SK-N-SH (cell line): ENCODE results near the gene TOX2. TPM values are rescaled to one million over a fixed set of nuclear protein-coding genes. Genes with fewer than 3 reads are reported as not detected.

ENCODE experiments used
- CTCF ChIA-PET: fragments of 300-600, 350-600 bp; formaldehyde crosslinking; extraction: SDS; loops from one replicate; lab custom pipeline; 2021; lab: Yijun Ruan, JAX
- POLR2A ChIA-PET: fragments of 350-600 bp; sonication (Branson Sonifier 250); formaldehyde crosslinking; extraction: SDS; loops from one replicate; lab custom pipeline; 2020; ENCODE audit warnings: antibody characterized with exemption, inconsistent platforms; lab: Yijun Ruan, JAX
- DNase-seq: peaks from one replicate; pipeline ENCODE4 v3.0.0; 2012
- H2AFZ ChIP-seq: fragments of 200-600 bp; sonication (generic); 2 replicates; pipeline ENCODE4 v1.8.1; 2016; ENCODE audit warnings: antibody characterized with exemption, mild to moderate bottlenecking, low read depth
- H3F3A ChIP-seq: fragments of 200-600 bp; sonication (generic); replicated peaks from 2 replicates; pipeline ENCODE3; 2016; ENCODE audit warnings: antibody characterized with exemption, mild to moderate bottlenecking; ENCODE audit not compliant: insufficient read depth
- H3K27ac ChIP-seq, 2 experiments: fragments of 200-500 bp in 1 of 2; fragments of 200-600 bp in 1 of 2; sonication (Bioruptor generic) in 1 of 2; sonication (generic), shearing (Covaris generic) in 1 of 2; 2 replicates each; pipeline versions ENCODE4 v1.5.1 to v1.6.1; 2014 to 2016; ENCODE audit warnings: low read depth in 2 of 2, inconsistent platforms in 1 of 2, low read length in 1 of 2, mild to moderate bottlenecking in 1 of 2, mixed read lengths in 1 of 2
- H3K27me3 ChIP-seq: fragments of 200-600 bp; sonication (generic), shearing (Covaris generic); 2 replicates; pipeline ENCODE4 v1.6.1; 2016; ENCODE audit warnings: mixed run types; ENCODE audit not compliant: insufficient read depth
- H3K36me3 ChIP-seq, 2 experiments: fragments of 200-500 bp in 1 of 2; fragments of 200-600 bp in 1 of 2; sonication (Bioruptor generic) in 1 of 2; sonication (generic) in 1 of 2; replicated peaks in 1 of 2; 2 replicates each; pipeline versions ENCODE3 to v1.5.1; 2014 to 2016; ENCODE audit warnings: low read length in 1 of 2, mild to moderate bottlenecking in 1 of 2; ENCODE audit not compliant: insufficient read depth in 2 of 2, control insufficient read depth in 1 of 2
- H3K4me1 ChIP-seq, 2 experiments: fragments of 200-500 bp in 1 of 2; fragments of 200-600 bp in 1 of 2; sonication (Bioruptor generic) in 1 of 2; sonication (generic), shearing (Covaris generic) in 1 of 2; 2 replicates each; pipeline versions ENCODE4 v1.5.1 to v1.6.1; 2014 to 2016; ENCODE audit warnings: low read depth in 1 of 2, low read length in 1 of 2, mixed run types in 1 of 2; ENCODE audit not compliant: insufficient read depth in 2 of 2, control insufficient read depth in 1 of 2
- H3K4me2 ChIP-seq: fragments of 200-600 bp; sonication (generic), shearing (Covaris generic); 2 replicates; pipeline ENCODE4 v1.6.1; 2017; ENCODE audit warnings: mixed run types
- H3K4me3 ChIP-seq, 2 experiments: fragments of 200-500 bp in 1 of 2; fragments of 200-600 bp in 1 of 2; sonication (Bioruptor generic) in 1 of 2; sonication (generic), shearing (Covaris generic) in 1 of 2; 2 replicates each; pipeline versions ENCODE4 v1.5.1 to v1.8.1; 2014 to 2016; ENCODE audit warnings: low read depth in 2 of 2, inconsistent platforms in 1 of 2, low read length in 1 of 2, mild to moderate bottlenecking in 1 of 2, mixed read lengths in 1 of 2, moderate library complexity in 1 of 2
- H3K79me2 ChIP-seq: fragments of 200-600 bp; sonication (generic); 2 replicates; pipeline ENCODE4 v1.8.1; 2017; ENCODE audit warnings: mild to moderate bottlenecking; ENCODE audit not compliant: insufficient read depth
- H3K9ac ChIP-seq: fragments of 200-600 bp; sonication (generic); 2 replicates; pipeline ENCODE4 v1.6.1; 2017; ENCODE audit warnings: mixed run types
- H3K9me2 ChIP-seq: fragments of 200-600 bp; sonication (generic); 2 replicates; pipeline ENCODE4 v1.6.1; 2017; ENCODE audit warnings: mixed run types
- H3K9me3 ChIP-seq: fragments of 200-600 bp; sonication (generic); 2 replicates; pipeline ENCODE4 v1.6.1; 2017; ENCODE audit warnings: mixed run types, mild to moderate bottlenecking, moderate library complexity
- H4K20me1 ChIP-seq: fragments of 200-600 bp; sonication (generic); 2 replicates; pipeline ENCODE4 v1.6.1; 2017; ENCODE audit warnings: mild to moderate bottlenecking, mixed run types; ENCODE audit not compliant: insufficient read depth
- CHD2 ChIP-seq: fragments of 150-350 bp; IDR thresholded peaks from 2 replicates; pipeline ENCODE4 v1.6.1; 2018; ENCODE audit warnings: low read length; ENCODE audit not compliant: partially characterized antibody
- EP300 ChIP-seq, 2 experiments: IDR thresholded peaks; 2 replicates each; pipeline versions ENCODE4 v1.4.0 to v1.6.1; 2012; ENCODE audit warnings: borderline replicate concordance in 1 of 2, low read depth in 1 of 2, low read length in 1 of 2
- FOSL2 ChIP-seq: IDR thresholded peaks from 2 replicates; pipeline ENCODE4 v1.4.0; 2012; ENCODE audit warnings: low read depth, mild to moderate bottlenecking, moderate library complexity, borderline replicate concordance
- GATA2 ChIP-seq: sonication (generic); formaldehyde crosslinking; IDR thresholded peaks from 2 replicates; pipeline ENCODE4 v1.5.0; 2020; ENCODE audit warnings: mild to moderate bottlenecking, missing genetic modification reagents
- JUND ChIP-seq: IDR thresholded peaks from 2 replicates; pipeline ENCODE4 v1.4.0; 2012
- MEF2A ChIP-seq: IDR thresholded peaks from 2 replicates; pipeline ENCODE4 v1.4.0; 2012; ENCODE audit warnings: low read depth, borderline replicate concordance
- NFIC ChIP-seq: IDR thresholded peaks from 2 replicates; pipeline ENCODE4 v1.4.0; 2012; ENCODE audit warnings: borderline replicate concordance
- RXRA ChIP-seq: IDR thresholded peaks from 2 replicates; pipeline ENCODE4 v1.4.0; 2012; ENCODE audit warnings: low read depth, mild to moderate bottlenecking, borderline replicate concordance
- TCF12 ChIP-seq: IDR thresholded peaks from 2 replicates; pipeline ENCODE4 v1.4.0; 2012
- TEAD4 ChIP-seq: IDR thresholded peaks from 2 replicates; pipeline ENCODE4 v1.4.0; 2012; ENCODE audit warnings: mild to moderate bottlenecking, borderline replicate concordance; ENCODE audit not compliant: insufficient read depth
- WGBS: methylation state at CpG from one replicate; pipeline ENCODE4 v1.1.6; 2017; ENCODE audit warnings: low lambda C conversion rate; 5-methylcytosine and 5-hydroxymethylcytosine counted together
- polyA plus RNA-seq, 3 experiments: library from polyadenylated mRNA; depleted of rRNA; stranded (reverse); fragments of >200 nt; gene quantifications; 2 replicates each; pipeline ENCODE4 v1.2.3, GENCODE V29; 2012
- TF ChIP-seq, protein P1 (sequence below): IDR thresholded peaks from 2 replicates; pipeline ENCODE4 v1.4.0; 2012; ENCODE audit warnings: low read depth
- TF ChIP-seq, protein P2 (sequence below): fragments of 150-350 bp; IDR thresholded peaks from 2 replicates; pipeline ENCODE4 v1.6.1; 2016; ENCODE audit warnings: mild to moderate bottlenecking, low read depth, low read length
- TF ChIP-seq, protein P3 (sequence below): fragments of 150-350 bp; IDR thresholded peaks from 2 replicates; pipeline ENCODE4 v1.6.1; 2017; ENCODE audit warnings: antibody characterized with exemption, low read length, low read depth, borderline replicate concordance
- TF ChIP-seq, protein P4 (sequence below): IDR thresholded peaks from 2 replicates; pipeline ENCODE4 v1.4.0; 2012; ENCODE audit warnings: low read depth, borderline replicate concordance
- TF ChIP-seq, protein P5 (sequence below): fragments of 200-600 bp; sonication (generic); IDR thresholded peaks from 2 replicates; pipeline ENCODE4 v1.6.1; 2017; ENCODE audit warnings: antibody characterized with exemption, mild to moderate bottlenecking, moderate library complexity
- TF ChIP-seq, protein P6 (sequence below): IDR thresholded peaks from 2 replicates; pipeline ENCODE4; 2012

The TOX2 gene
- polyA plus RNA-seq, 1 of the 3 experiments (the other 2 are of a cell fraction), result 15.4 TPM

DNA sequence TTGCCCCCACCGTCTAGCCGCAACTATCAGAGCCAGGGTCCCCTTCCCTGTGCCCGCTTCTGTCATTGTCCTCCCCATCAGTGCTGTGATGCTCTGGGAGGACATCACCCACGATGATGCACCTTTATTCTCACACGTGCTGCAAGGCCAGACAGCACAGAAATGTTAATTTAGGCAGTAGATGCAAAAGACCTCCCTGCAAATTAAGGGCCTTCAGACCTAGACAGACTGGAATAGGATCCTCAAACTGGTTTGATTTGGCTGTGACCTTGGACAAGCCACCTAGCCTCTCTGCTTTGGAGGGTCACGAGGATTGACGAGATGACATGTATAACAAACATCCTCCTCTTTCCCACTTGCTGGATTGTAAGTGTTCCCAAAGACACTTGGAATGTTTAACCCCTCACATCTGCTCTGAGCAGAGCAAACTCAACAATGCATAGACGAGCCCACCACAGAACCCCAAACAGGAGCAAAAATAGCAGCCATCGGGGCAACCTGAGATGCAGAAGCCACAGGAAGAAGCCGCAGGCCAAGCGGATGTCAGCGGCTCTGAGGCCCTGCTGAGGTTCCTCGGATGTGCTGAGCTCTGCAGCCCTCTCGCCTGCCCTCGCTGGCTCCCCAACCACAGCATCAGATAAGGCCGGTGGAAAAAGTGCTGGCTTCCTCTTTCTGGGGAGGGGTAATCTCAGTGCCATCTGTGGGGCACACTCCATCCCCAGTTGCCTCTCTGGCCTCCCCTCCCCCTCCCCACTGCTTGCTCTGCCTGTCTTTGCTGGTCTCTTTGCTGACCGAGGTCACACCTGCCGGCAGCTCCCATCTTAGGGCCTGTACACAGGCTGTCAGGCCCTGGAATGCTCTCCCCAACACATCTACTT lies 35.3 kb downstream of the TOX2 start:
- H3K36me3 ChIP-seq, result no peaks in the 10 kb centered on the region
- H2AFZ ChIP-seq, result no peak overlapping the region
- peak; percentile 70 for DNase-seq
- ChIA-PET POLR2A (no interaction called here), CTCF (interaction anchor here (1.0 kb wide), 1 partner anchor 131 kb away, joined by 3 read pairs; no protein-coding TSS in a partner anchor)
- no peak overlapping the region for H3K9ac ChIP-seq
- no peak overlapping the region for H3K4me3 ChIP-seq
- no peaks in the 10 kb centered on the region for H4K20me1 ChIP-seq
- no peaks in the 10 kb centered on the region for H3K79me2 ChIP-seq
- 71% methylated on average over 14 of the region's 18 CpGs for WGBS
- no peaks in the 10 kb centered on the region for H3K27me3 ChIP-seq
- H3K4me1 ChIP-seq, result peaks cover 34 to 44% of the 10 kb centered on the region in 2 experiments
- H3K4me2 ChIP-seq, result peak overlapping the region; percentile 46; the same call in 1 of the 2 replicates
- TF ChIP-seq GATA2 (CRISPR knock-in tag), result peak; percentile 75
- TF ChIP-seq, protein P1, sequence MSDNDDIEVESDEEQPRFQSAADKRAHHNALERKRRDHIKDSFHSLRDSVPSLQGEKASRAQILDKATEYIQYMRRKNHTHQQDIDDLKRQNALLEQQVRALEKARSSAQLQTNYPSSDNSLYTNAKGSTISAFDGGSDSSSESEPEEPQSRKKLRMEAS, result 0 out of 2 replicates have a peak, but pooled peaks have one; percentile 23
- no peak for TF ChIP-seq JUND
- 0 out of 2 replicates have a peak, but pooled peaks have one; percentile 30 for TF ChIP-seq TEAD4
- TF ChIP-seq, protein P2, sequence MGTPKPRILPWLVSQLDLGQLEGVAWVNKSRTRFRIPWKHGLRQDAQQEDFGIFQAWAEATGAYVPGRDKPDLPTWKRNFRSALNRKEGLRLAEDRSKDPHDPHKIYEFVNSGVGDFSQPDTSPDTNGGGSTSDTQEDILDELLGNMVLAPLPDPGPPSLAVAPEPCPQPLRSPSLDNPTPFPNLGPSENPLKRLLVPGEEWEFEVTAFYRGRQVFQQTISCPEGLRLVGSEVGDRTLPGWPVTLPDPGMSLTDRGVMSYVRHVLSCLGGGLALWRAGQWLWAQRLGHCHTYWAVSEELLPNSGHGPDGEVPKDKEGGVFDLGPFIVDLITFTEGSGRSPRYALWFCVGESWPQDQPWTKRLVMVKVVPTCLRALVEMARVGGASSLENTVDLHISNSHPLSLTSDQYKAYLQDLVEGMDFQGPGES, result no peak
- TF ChIP-seq RXRA, result peak; percentile 71; the same call in 1 of the 2 replicates
- peak; percentile 43 for TF ChIP-seq CHD2
- peak; percentile 73 for TF ChIP-seq TCF12
- TF ChIP-seq EP300 (IDR thresholded peaks at IDR 0.05; ENCODE audit: borderline replicate concordance in 1 of 2, low read depth in 1 of 2, low read length in 1 of 2), result peak in 1 of 2 experiments; percentile 56; a peak in 1 of 4 replicates
- peak; percentile 43; the same call in 1 of the 2 replicates for TF ChIP-seq NFIC
- H3K27ac ChIP-seq, result peak overlapping the region; percentile 17 to 53; a peak in 2 of 4 replicates
- H3F3A ChIP-seq, result peaks cover 9% of the 10 kb centered on the region
- H3K9me2 ChIP-seq, result no peaks in the 10 kb centered on the region
- no peaks in the 10 kb centered on the region for H3K9me3 ChIP-seq

DNA sequence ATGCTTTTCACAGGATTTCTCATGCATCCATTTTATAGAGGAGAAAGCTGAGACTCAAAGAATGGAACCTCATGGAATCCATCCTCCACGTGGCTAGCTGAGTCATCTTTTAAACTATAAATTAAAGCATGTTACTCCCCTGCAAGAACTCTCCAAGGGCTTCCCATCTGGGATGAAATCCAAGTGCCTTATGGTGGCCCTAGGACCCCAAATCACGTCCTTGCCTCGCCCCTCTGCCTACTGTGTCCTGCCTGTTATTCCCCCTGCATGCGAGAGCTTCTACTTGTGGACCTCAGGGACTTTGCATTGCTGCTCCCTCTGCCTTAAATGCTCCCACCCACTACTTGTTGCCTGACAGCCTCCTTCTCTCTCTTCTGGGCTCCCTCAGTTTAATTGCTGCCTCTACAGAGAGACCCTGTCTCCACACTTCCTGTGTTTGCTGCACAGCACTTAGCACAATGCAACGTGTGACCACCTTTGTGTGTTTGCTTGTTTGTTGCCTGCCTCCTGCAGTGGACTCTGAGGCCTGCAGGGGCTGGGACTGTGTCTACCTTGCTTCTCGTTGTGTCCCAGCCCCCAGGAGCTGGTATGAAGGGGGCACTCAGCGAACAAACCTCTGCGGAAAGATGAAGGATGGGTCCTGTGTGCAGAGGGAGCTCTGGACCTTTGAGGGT lies 39.4 kb downstream of the TOX2 start:
- H2AFZ ChIP-seq, result no peak overlapping the region
- peak overlapping the region in 1 of 2 experiments; percentile 94; a peak in 1 of 4 replicates for H3K27ac ChIP-seq
- no peaks in the 10 kb centered on the region for H4K20me1 ChIP-seq
- 67% methylated on average over 6 of the region's 8 CpGs for WGBS
- H3K36me3 ChIP-seq, result no peaks in the 10 kb centered on the region
- no peaks in the 10 kb centered on the region for H3K27me3 ChIP-seq
- no peak overlapping the region for H3K4me3 ChIP-seq
- no peak overlapping the region for H3K9ac ChIP-seq
- H3K9me2 ChIP-seq, result no peaks in the 10 kb centered on the region
- no peaks in the 10 kb centered on the region for H3K9me3 ChIP-seq
- peaks cover 46 to 49% of the 10 kb centered on the region in 2 experiments for H3K4me1 ChIP-seq
- ChIA-PET CTCF (interaction anchor here (1.3 kb wide), 1 partner anchor 14 kb away, joined by 3 read pairs; no protein-coding TSS in a partner anchor), POLR2A (no interaction called here)
- no peak for DNase-seq
- no peaks in the 10 kb centered on the region for H3K79me2 ChIP-seq
- H3F3A ChIP-seq, result peaks cover 27% of the 10 kb centered on the region
- 0 out of 2 replicates have a peak overlapping the region, but pooled peaks have one; percentile 75 for H3K4me2 ChIP-seq
- TF ChIP-seq, protein P3, sequence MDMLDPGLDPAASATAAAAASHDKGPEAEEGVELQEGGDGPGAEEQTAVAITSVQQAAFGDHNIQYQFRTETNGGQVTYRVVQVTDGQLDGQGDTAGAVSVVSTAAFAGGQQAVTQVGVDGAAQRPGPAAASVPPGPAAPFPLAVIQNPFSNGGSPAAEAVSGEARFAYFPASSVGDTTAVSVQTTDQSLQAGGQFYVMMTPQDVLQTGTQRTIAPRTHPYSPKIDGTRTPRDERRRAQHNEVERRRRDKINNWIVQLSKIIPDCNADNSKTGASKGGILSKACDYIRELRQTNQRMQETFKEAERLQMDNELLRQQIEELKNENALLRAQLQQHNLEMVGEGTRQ, result no peak
- peak; percentile 26; the same call in 1 of the 2 replicates for TF ChIP-seq NFIC
- peak; percentile 17; the same call in 1 of the 2 replicates for TF ChIP-seq TCF12
- TF ChIP-seq, protein P1, result peak; percentile 90
- no peak for TF ChIP-seq MEF2A
- peak; percentile 42; the same call in 1 of the 2 replicates for TF ChIP-seq JUND
- TF ChIP-seq FOSL2, result peak; percentile 57; the same call in 1 of the 2 replicates
- TF ChIP-seq, protein P4, sequence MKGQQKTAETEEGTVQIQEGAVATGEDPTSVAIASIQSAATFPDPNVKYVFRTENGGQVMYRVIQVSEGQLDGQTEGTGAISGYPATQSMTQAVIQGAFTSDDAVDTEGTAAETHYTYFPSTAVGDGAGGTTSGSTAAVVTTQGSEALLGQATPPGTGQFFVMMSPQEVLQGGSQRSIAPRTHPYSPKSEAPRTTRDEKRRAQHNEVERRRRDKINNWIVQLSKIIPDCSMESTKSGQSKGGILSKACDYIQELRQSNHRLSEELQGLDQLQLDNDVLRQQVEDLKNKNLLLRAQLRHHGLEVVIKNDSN, result peak; percentile 72; the same call in 1 of the 2 replicates
- TF ChIP-seq, protein P5, sequence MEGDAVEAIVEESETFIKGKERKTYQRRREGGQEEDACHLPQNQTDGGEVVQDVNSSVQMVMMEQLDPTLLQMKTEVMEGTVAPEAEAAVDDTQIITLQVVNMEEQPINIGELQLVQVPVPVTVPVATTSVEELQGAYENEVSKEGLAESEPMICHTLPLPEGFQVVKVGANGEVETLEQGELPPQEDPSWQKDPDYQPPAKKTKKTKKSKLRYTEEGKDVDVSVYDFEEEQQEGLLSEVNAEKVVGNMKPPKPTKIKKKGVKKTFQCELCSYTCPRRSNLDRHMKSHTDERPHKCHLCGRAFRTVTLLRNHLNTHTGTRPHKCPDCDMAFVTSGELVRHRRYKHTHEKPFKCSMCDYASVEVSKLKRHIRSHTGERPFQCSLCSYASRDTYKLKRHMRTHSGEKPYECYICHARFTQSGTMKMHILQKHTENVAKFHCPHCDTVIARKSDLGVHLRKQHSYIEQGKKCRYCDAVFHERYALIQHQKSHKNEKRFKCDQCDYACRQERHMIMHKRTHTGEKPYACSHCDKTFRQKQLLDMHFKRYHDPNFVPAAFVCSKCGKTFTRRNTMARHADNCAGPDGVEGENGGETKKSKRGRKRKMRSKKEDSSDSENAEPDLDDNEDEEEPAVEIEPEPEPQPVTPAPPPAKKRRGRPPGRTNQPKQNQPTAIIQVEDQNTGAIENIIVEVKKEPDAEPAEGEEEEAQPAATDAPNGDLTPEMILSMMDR, result no peak; the same call in 1 of the 2 replicates
- TF ChIP-seq, protein P6, sequence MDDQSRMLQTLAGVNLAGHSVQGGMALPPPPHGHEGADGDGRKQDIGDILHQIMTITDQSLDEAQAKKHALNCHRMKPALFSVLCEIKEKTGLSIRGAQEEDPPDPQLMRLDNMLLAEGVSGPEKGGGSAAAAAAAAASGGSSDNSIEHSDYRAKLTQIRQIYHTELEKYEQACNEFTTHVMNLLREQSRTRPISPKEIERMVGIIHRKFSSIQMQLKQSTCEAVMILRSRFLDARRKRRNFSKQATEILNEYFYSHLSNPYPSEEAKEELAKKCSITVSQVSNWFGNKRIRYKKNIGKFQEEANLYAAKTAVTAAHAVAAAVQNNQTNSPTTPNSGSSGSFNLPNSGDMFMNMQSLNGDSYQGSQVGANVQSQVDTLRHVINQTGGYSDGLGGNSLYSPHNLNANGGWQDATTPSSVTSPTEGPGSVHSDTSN, result 0 out of 2 replicates have a peak, but pooled peaks have one; percentile 27
